GM12872 (cell line): ENCODE results near the gene LCA5.

Experiments
- CTCF ChIP-seq: IDR thresholded peaks from 3 replicates; pipeline ENCODE4 v1.5.1; 2011; ENCODE audit warnings: low read depth, mild to moderate bottlenecking, low read length, moderate library complexity; ENCODE audit not compliant: insufficient read depth

LCA5 gene

GRCh38 chr6:79463621-79464050 lies 73.6 kb downstream of the LCA5 start:
- no peak for TF ChIP-seq CTCF

- no peak for TF ChIP-seq CTCF
These were observed 76.0 kb downstream of the LCA5 start for GRCh38 chr6:79461205-79461604.

GRCh38 chr6:79455446-79455845 lies 81.8 kb downstream of the LCA5 start:
- TF ChIP-seq CTCF = no peak

- TF ChIP-seq CTCF = no peak
These were observed 83.6 kb downstream of the LCA5 start for GRCh38 chr6:79453558-79454042.

GRCh38 chr6:79450984-79451383 lies 86.2 kb downstream of the LCA5 start:
- no peak for TF ChIP-seq CTCF

- TF ChIP-seq CTCF = no peak
These were observed 91.2 kb downstream of the LCA5 start for GRCh38 chr6:79446006-79446405.

- no peak for TF ChIP-seq CTCF
These were observed 96.0 kb downstream of the LCA5 start for GRCh38 chr6:79441192-79441591.

- no peak for TF ChIP-seq CTCF
These were observed 96.6 kb downstream of the LCA5 start for GRCh38 chr6:79440598-79440997.
